H9 (cell line): ENCODE measurements around the gene ANKRD52. TPM values are rescaled to one million over a fixed set of nuclear protein-coding genes. Genes with fewer than 3 reads are reported as not detected.
A peak's percentile ranks its signal among the peaks of the same experiment; 100 is the strongest.
"Not testable (repeated sequence)": the region's sequence is repeated elsewhere in the genome, so short reads cannot be mapped to it uniquely, and the experiment has no call there.

Experiments
- DNase-seq: peaks from one replicate; pipeline ENCODE4 v3.0.0-alpha.2; 2017
- H2AFZ ChIP-seq: one replicate; pipeline ENCODE4 v1.6.1; 2013; ENCODE audit warnings: mild to moderate bottlenecking, low read length, control low read depth, moderate library complexity
- H2AK5ac ChIP-seq: 2 replicates; pipeline ENCODE4 v1.6.1; 2013; ENCODE audit warnings: low read length, control low read depth, mixed read lengths; ENCODE audit not compliant: insufficient read length
- H2BK120ac ChIP-seq: one replicate; pipeline ENCODE4 v1.6.1; 2013; ENCODE audit warnings: low read depth, mild to moderate bottlenecking, low read length, control low read depth, inconsistent platforms; ENCODE audit not compliant: poor library complexity, severe bottlenecking
- H2BK12ac ChIP-seq: 2 replicates; pipeline ENCODE4 v1.6.1; 2013; ENCODE audit warnings: low read length, control low read depth, mixed read lengths, low read depth; ENCODE audit not compliant: insufficient read length
- H2BK15ac ChIP-seq: 2 replicates; pipeline ENCODE4 v1.6.1; 2013; ENCODE audit warnings: low read depth, low read length, control low read depth
- H2BK20ac ChIP-seq: one replicate; pipeline ENCODE4 v1.6.1; 2013; ENCODE audit warnings: low read depth, mild to moderate bottlenecking, low read length, control low read depth, inconsistent platforms; ENCODE audit not compliant: poor library complexity, severe bottlenecking
- H2BK5ac ChIP-seq: 2 replicates; pipeline ENCODE4 v1.6.1; 2013; ENCODE audit warnings: low read length, control low read depth, mixed read lengths; ENCODE audit not compliant: insufficient read length
- H3K14ac ChIP-seq: 2 replicates; pipeline ENCODE4 v1.6.1; 2013; ENCODE audit warnings: low read length, control low read depth; ENCODE audit not compliant: insufficient read depth
- H3K18ac ChIP-seq: 2 replicates; pipeline ENCODE4 v1.6.1; 2013; ENCODE audit warnings: low read depth, mild to moderate bottlenecking, mixed read lengths, low read length, control low read depth; ENCODE audit not compliant: insufficient read length
- H3K23ac ChIP-seq: 2 replicates; pipeline ENCODE4 v1.6.1; 2013; ENCODE audit warnings: low read length, control low read depth, mixed read lengths, low read depth; ENCODE audit not compliant: insufficient read length
- H3K23me2 ChIP-seq: 2 replicates; pipeline ENCODE4 v1.6.1; 2013; ENCODE audit warnings: low read depth, mild to moderate bottlenecking, mixed read lengths, low read length, control low read depth; ENCODE audit not compliant: insufficient read length, poor library complexity, severe bottlenecking
- H3K27ac ChIP-seq: 2 replicates; pipeline ENCODE4 v1.5.1; 2013; ENCODE audit warnings: low read length, control low read depth, mixed read lengths, low read depth; ENCODE audit not compliant: insufficient read length
- H3K27me3 ChIP-seq: 2 replicates; pipeline ENCODE4 v1.6.1; 2013; ENCODE audit warnings: low read length, control low read depth, inconsistent platforms; ENCODE audit not compliant: insufficient read depth
- H3K4ac ChIP-seq: 2 replicates; pipeline ENCODE4 v1.6.1; 2013; ENCODE audit warnings: low read depth, mild to moderate bottlenecking, control low read depth, inconsistent platforms, low read length, moderate library complexity
- H3K4me1 ChIP-seq: 2 replicates; pipeline ENCODE4 v1.6.1; 2013; ENCODE audit warnings: low read length, control low read depth, inconsistent platforms; ENCODE audit not compliant: insufficient read depth
- H3K4me2 ChIP-seq: 2 replicates; pipeline ENCODE4 v1.6.1; 2013; ENCODE audit warnings: low read length, control low read depth, mixed read lengths; ENCODE audit not compliant: insufficient read length, insufficient read depth
- H3K56ac ChIP-seq: 2 replicates; pipeline ENCODE4 v1.6.1; 2013; ENCODE audit warnings: low read depth, mild to moderate bottlenecking, mixed read lengths, low read length, control low read depth; ENCODE audit not compliant: insufficient read length
- H3K79me1 ChIP-seq: 2 replicates; pipeline ENCODE4 v1.6.1; 2013; ENCODE audit warnings: low read depth, mild to moderate bottlenecking, moderate library complexity, low read length, control low read depth, inconsistent platforms; ENCODE audit not compliant: insufficient read depth, poor library complexity, severe bottlenecking
- H3K79me2 ChIP-seq: 2 replicates; pipeline ENCODE4 v1.6.1; 2013; ENCODE audit warnings: low read length, control low read depth, inconsistent platforms; ENCODE audit not compliant: insufficient read depth
- H3K9ac ChIP-seq: 2 replicates; pipeline ENCODE4 v1.6.1; 2013; ENCODE audit warnings: low read length, control low read depth, mixed read lengths; ENCODE audit not compliant: insufficient read length; ENCODE audit errors: extremely low read depth
- H3K9me3 ChIP-seq: one replicate; pipeline ENCODE4 v1.6.1; 2013; ENCODE audit warnings: low read depth, low read length, inconsistent platforms; ENCODE audit not compliant: control insufficient read depth
- H3T11ph ChIP-seq: one replicate; pipeline ENCODE4 v1.6.1; 2013; ENCODE audit warnings: mild to moderate bottlenecking, low read length, control low read depth, inconsistent platforms
- H4K20me1 ChIP-seq: one replicate; pipeline ENCODE4 v1.6.1; 2013; ENCODE audit not compliant: control insufficient read depth, insufficient read length, insufficient read depth
- H4K5ac ChIP-seq: 2 replicates; pipeline ENCODE4 v1.6.1; 2013; ENCODE audit warnings: low read depth, mild to moderate bottlenecking, mixed read lengths, low read length, control low read depth; ENCODE audit not compliant: insufficient read length
- H4K8ac ChIP-seq: replicated peaks from 2 replicates; pipeline ENCODE4 v1.6.1; 2013; ENCODE audit warnings: low read length, control low read depth, mixed read lengths, low read depth; ENCODE audit not compliant: insufficient read length
- H4K91ac ChIP-seq: 2 replicates; pipeline ENCODE4 v1.6.1; 2013; ENCODE audit warnings: low read depth, mild to moderate bottlenecking, moderate library complexity, mixed read lengths, low read length, control low read depth; ENCODE audit not compliant: insufficient read length
- H3K27ac Mint-ChIP-seq, 3 experiments: 2 replicates in 2 of 3; 3 replicates in 1 of 3; pipeline ENCODE4 v1.8.0; 2020 to 2021; ENCODE audit warnings: mixed read lengths in 3 of 3, mild to moderate bottlenecking in 1 of 3, moderate library complexity in 1 of 3
- H3K27me3 Mint-ChIP-seq: 2 replicates; pipeline ENCODE4 v1.8.0; 2021; ENCODE audit warnings: low read depth, mild to moderate bottlenecking, moderate library complexity, mixed read lengths
- H3K36me3 Mint-ChIP-seq, 3 experiments: 2 replicates in 2 of 3; 3 replicates in 1 of 3; pipeline ENCODE4 v1.8.0; 2020 to 2021; ENCODE audit warnings: low read depth in 3 of 3, mixed read lengths in 3 of 3; ENCODE audit not compliant: insufficient read depth in 1 of 3
- H3K4me1 Mint-ChIP-seq, 2 experiments: 2 replicates each; pipeline ENCODE4 v1.8.0; 2020; ENCODE audit warnings: mixed read lengths in 2 of 2
- H3K4me3 Mint-ChIP-seq, 2 experiments: 2 replicates in 1 of 2; 3 replicates in 1 of 2; pipeline ENCODE4 v1.8.0; 2020 to 2021; ENCODE audit warnings: mild to moderate bottlenecking in 2 of 2, mixed read lengths in 2 of 2, moderate library complexity in 1 of 2
- H3K9me3 Mint-ChIP-seq, 2 experiments: 2 replicates in 1 of 2; 3 replicates in 1 of 2; pipeline ENCODE4 v1.8.0; 2020; ENCODE audit warnings: mild to moderate bottlenecking in 2 of 2, mixed read lengths in 2 of 2, moderate library complexity in 1 of 2
- WGBS: extraction: QIAGEN DNeasy Blood & Tissue Kit; methylation state at CpG from one replicate; pipeline ENCODE4 v1.1.7; 2013; ENCODE audit warnings: missing lambda C conversion rate, low lambda C conversion rate, mixed read lengths; ENCODE audit not compliant: insufficient read length; ENCODE audit errors: extremely low coverage; 5-methylcytosine and 5-hydroxymethylcytosine counted together
- total RNA-seq: library from RNA; stranded (reverse); gene quantifications from 2 replicates; pipeline ENCODE4 v1.2.1, GENCODE V29; 2021
- TF ChIP-seq, protein P1 (sequence below): fragments of 200-600 bp; sonication (generic); conservative IDR thresholded peaks from 3 replicates; pipeline ENCODE4 v1.8.0; 2021; ENCODE audit warnings: antibody characterized with exemption, mild to moderate bottlenecking

Gene ANKRD52
- total RNA-seq, 1 experiment from 2014 or later: 33.4 TPM

DNA sequence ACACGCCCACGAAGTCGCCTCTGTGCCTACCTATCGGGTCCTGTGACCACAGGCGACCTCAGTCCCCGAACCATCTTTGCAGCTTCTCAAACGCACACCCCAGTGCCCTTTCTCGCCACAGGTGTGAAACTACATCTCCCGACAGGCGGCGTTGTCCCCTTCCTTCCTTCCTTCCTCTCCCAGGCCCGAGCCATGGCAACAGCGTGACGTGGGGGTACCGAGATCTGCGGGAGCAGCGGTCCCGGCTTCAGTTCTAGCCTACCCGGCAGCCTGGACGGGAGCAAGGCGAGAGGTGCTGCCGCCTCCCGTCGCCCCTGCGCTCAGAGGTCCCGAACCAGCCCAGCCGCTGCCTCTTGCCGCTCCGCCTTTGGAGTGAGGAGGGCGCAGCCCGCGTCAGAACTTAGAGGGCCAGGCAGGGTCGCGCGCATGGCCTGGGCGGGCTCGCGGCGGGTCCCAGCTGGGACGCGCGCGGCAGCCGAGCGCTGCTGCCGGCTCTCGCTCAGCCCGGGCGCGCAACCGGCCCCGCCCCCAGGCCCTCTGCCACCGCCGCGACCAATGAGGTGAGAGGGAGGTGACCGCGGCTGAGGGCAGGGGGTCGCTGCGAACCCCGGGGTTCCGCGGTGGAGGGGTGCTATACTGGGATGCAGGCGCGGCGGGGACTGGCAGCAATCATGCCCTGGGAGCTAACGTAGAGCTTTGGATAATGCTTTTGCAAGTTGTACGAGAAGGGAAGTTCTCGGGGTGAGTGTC lies 8.7 kb upstream of the ANKRD52 start, which contains the start of gene COQ10A:
TSS of gene COQ10A (plus strand) at position 250 of the 750 bp plus-strand sequence. CDS start at position 427, 177 bp downstream.
- Histone ChIP-seq H3K79me1 (no peaks in the 10 kb centered on the region), H2AFZ (no peak within 1 kb of the TSS), H3K23me2 (peaks cover 3% of the 10 kb centered on the region), H4K20me1 (no peaks in the 10 kb centered on the region), H3K79me2 (no peaks in the 10 kb centered on the region), H2BK15ac (no peak within 1 kb of the TSS), H2BK120ac (no peak within 1 kb of the TSS), H2BK20ac (no peak within 1 kb of the TSS), H2BK12ac (no peak within 1 kb of the TSS), H3K18ac (peak within 1 kb of the TSS; percentile 89), H3T11ph (no peak within 1 kb of the TSS), H3K4me1 (no peaks in the 10 kb centered on the region), H4K8ac (no peak within 1 kb of the TSS), H3K56ac (no peak within 1 kb of the TSS), H3K9me3 (no peaks in the 10 kb centered on the region), H4K91ac (no peak within 1 kb of the TSS), H3K4ac (no peak within 1 kb of the TSS), H3K4me2 (peak within 1 kb of the TSS; percentile 66), H3K23ac (no peak within 1 kb of the TSS), H3K14ac (peak within 1 kb of the TSS; percentile 91), H4K5ac (no peak within 1 kb of the TSS), H3K27ac (no peak within 1 kb of the TSS), H2AK5ac (no peak within 1 kb of the TSS), H3K9ac (peak within 1 kb of the TSS; percentile 60), H2BK5ac (no peak within 1 kb of the TSS), H3K27me3 (no peaks in the 10 kb centered on the region)
- Mint-ChIP-seq H3K27ac (peak within 1 kb of the TSS; percentile 59 to 93 (median 91); a peak in 5 of 7 replicates), H3K27me3 (no peaks in the 10 kb centered on the region), H3K4me3 (peak within 1 kb of the TSS; percentile 85 to 89), H3K9me3 (no peaks in the 10 kb centered on the region; a peak in 1 of 5 replicates), H3K36me3 (peaks cover 19 to 31% (median 25%) of the 10 kb centered on the region in 3 experiments; a peak in 6 of 7 replicates), H3K4me1 (peaks cover 11 to 15% of the 10 kb centered on the region in 2 experiments)
- TF ChIP-seq, protein P1, sequence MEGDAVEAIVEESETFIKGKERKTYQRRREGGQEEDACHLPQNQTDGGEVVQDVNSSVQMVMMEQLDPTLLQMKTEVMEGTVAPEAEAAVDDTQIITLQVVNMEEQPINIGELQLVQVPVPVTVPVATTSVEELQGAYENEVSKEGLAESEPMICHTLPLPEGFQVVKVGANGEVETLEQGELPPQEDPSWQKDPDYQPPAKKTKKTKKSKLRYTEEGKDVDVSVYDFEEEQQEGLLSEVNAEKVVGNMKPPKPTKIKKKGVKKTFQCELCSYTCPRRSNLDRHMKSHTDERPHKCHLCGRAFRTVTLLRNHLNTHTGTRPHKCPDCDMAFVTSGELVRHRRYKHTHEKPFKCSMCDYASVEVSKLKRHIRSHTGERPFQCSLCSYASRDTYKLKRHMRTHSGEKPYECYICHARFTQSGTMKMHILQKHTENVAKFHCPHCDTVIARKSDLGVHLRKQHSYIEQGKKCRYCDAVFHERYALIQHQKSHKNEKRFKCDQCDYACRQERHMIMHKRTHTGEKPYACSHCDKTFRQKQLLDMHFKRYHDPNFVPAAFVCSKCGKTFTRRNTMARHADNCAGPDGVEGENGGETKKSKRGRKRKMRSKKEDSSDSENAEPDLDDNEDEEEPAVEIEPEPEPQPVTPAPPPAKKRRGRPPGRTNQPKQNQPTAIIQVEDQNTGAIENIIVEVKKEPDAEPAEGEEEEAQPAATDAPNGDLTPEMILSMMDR: peak; percentile 74
- WGBS: no CpG with 5 or more reads among the region's 68 CpGs
- peak; percentile 96 for DNase-seq

DNA sequence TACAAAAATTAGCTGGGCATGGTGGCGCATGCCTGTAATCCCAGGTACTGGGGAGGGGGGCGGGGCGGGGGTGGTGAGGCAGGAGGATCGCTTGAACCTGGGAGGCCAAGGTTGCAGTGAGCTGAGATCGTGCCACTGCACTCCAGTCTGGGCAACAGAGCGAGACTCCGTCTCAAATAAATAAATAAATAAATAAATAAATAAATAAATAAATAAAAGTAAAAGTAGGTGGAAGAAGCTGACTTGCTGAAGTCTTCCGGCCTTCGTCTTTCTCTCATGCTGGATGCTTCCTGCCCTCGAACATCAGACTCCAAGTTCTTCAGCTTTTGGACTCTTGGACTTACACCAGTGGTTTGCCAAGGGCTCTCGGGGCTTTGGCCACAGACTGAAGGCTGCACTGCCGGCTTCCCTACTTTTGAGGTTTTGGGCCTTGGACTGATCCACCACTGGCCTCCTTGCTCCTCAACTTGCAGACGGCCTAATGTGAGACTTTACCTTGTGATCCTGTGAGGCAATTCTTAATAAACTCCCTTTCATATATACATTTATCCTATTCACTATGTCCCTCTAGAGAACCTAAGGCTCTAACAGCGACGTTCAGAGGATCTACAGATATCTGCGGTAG lies 8.0 kb upstream of the ANKRD52 start:
- not testable (repeated sequence) for H4K5ac ChIP-seq, H2AFZ ChIP-seq, H2BK20ac ChIP-seq, H3K14ac ChIP-seq, H3K27me3 ChIP-seq, H3K23ac ChIP-seq, H3K18ac ChIP-seq, H2AK5ac ChIP-seq, H3K9ac ChIP-seq, H2BK5ac ChIP-seq, H4K91ac ChIP-seq, H4K20me1 ChIP-seq, H3K27me3 Mint-ChIP-seq, DNase-seq, H3K9me3 Mint-ChIP-seq, H4K8ac ChIP-seq, H3K9me3 ChIP-seq, H3K27ac ChIP-seq, H3K23me2 ChIP-seq, H3T11ph ChIP-seq, H3K79me1 ChIP-seq, H3K4me1 ChIP-seq, H2BK12ac ChIP-seq, H3K56ac ChIP-seq, H2BK15ac ChIP-seq, H2BK120ac ChIP-seq, H3K4ac ChIP-seq, H3K79me2 ChIP-seq
- Mint-ChIP-seq H3K27ac (peak overlapping the region; percentile 13 to 93 (median 91); a peak in 5 of 7 replicates), H3K4me3 (peak overlapping the region; percentile 85 to 89), H3K36me3 (peaks cover 16 to 24% (median 21%) of the 10 kb centered on the region in 3 experiments; a peak in 6 of 7 replicates), H3K4me1 (peaks cover 11 to 15% of the 10 kb centered on the region in 2 experiments)
- whole genome bisulfite sequencing: no CpG with 5 or more reads among the region's 16 CpGs
- H3K4me2 ChIP-seq: peak overlapping the region; percentile 66
